ENCODE results near the gene CDH2.

The CDH2 gene

GRCh38 chr18:28045176-28045810, 131.6 kb downstream of the CDH2 start:
- Histone ChIP-seq H3K4me3 (ENCODE audit: low read depth in 1 of 2, low read length in 1 of 2) (no peak overlapping the region), H3K27me3 (no peaks in the 10 kb centered on the region), H3K4me1 (ENCODE audit: control insufficient read depth in 1 of 2, insufficient read depth in 1 of 2, low read depth in 1 of 2, low read length in 1 of 2) (no peaks in the 10 kb centered on the region), H3K36me3 (no peaks in the 10 kb centered on the region), H3K27ac (no peak overlapping the region), H3K9me3 (no peaks in the 10 kb centered on the region)
- TF ChIP-seq, protein P1, sequence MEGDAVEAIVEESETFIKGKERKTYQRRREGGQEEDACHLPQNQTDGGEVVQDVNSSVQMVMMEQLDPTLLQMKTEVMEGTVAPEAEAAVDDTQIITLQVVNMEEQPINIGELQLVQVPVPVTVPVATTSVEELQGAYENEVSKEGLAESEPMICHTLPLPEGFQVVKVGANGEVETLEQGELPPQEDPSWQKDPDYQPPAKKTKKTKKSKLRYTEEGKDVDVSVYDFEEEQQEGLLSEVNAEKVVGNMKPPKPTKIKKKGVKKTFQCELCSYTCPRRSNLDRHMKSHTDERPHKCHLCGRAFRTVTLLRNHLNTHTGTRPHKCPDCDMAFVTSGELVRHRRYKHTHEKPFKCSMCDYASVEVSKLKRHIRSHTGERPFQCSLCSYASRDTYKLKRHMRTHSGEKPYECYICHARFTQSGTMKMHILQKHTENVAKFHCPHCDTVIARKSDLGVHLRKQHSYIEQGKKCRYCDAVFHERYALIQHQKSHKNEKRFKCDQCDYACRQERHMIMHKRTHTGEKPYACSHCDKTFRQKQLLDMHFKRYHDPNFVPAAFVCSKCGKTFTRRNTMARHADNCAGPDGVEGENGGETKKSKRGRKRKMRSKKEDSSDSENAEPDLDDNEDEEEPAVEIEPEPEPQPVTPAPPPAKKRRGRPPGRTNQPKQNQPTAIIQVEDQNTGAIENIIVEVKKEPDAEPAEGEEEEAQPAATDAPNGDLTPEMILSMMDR (IDR thresholded peaks at IDR 0.05), result no peak

DNA sequence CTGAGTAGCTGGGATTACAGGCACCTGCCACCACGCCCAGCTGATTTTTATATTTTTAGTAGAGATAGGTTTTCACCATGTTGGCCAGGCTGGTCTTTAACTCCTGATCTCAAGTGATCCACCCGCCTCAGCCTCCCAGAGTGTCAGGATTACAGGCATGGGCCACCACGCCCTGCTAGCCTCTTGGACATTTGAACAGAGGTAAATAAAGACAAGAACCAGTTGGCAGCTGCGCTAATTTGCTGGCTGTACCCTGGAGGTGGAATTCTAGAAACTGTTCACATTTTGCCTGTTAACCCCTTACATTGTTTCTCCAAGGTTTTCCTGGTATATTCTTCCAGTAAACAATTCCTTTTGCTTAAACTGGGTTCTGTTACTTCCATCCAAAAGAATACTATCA, 132.9 kb downstream of the CDH2 start:
- Histone ChIP-seq H3K9me3 (no peaks in the 10 kb centered on the region), H3K4me3 (ENCODE audit: low read depth in 1 of 2, low read length in 1 of 2) (no peak overlapping the region), H3K36me3 (no peaks in the 10 kb centered on the region), H3K27me3 (no peaks in the 10 kb centered on the region), H3K27ac (no peak overlapping the region), H3K4me1 (ENCODE audit: control insufficient read depth in 1 of 2, insufficient read depth in 1 of 2, low read depth in 1 of 2, low read length in 1 of 2) (peaks cover 0 to 6% of the 10 kb centered on the region in 2 experiments)
- TF ChIP-seq, protein P1 (IDR thresholded peaks at IDR 0.05), result no peak

GRCh38 chr18:28043631-28044030, 133.3 kb downstream of the CDH2 start:
- H3K27ac ChIP-seq, result no peak overlapping the region
- TF ChIP-seq, protein P1 (IDR thresholded peaks at IDR 0.05), result no peak

DNA sequence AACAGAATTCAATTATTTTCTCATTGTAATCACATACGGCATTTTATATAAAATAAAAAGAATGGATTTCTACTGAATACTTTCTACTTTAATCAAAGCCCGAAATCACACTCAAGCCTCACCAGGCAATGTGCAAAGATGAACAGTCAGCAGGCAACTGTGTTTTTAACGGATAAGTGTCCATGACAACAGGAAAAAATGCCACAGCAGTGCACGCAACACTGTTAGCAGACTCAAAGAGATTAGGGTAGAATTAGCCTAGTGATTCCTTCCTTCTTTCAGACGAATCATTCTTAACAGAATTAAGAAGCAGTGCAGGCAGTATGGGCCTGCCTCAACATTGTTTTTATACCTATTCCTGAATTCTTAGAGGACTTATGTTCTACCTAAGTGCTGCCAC, 135.6 kb downstream of the CDH2 start:
- Histone ChIP-seq H3K36me3 (no peaks in the 10 kb centered on the region), H3K27me3 (no peaks in the 10 kb centered on the region), H3K27ac (no peak overlapping the region), H3K4me3 (ENCODE audit: low read depth in 1 of 2, low read length in 1 of 2) (no peak overlapping the region), H3K4me1 (ENCODE audit: control insufficient read depth in 1 of 2, insufficient read depth in 1 of 2, low read depth in 1 of 2, low read length in 1 of 2) (peaks cover 0 to 6% of the 10 kb centered on the region in 2 experiments), H3K9me3 (no peaks in the 10 kb centered on the region)
- TF ChIP-seq, protein P1 (IDR thresholded peaks at IDR 0.05), result no peak

More at GRCh38 chr18:28043631-28044030, 133.3 kb downstream of the CDH2 start:
- H3K4me1 ChIP-seq (ENCODE audit: control insufficient read depth in 1 of 2, insufficient read depth in 1 of 2, low read depth in 1 of 2, low read length in 1 of 2), result peaks cover 0 to 6% of the 10 kb centered on the region in 2 experiments
- no peak overlapping the region for H3K4me3 ChIP-seq (ENCODE audit: low read depth in 1 of 2, low read length in 1 of 2)
- H3K36me3 ChIP-seq, result no peaks in the 10 kb centered on the region
- no peaks in the 10 kb centered on the region for H3K9me3 ChIP-seq
- no peaks in the 10 kb centered on the region for H3K27me3 ChIP-seq

- no peaks in the 10 kb centered on the region for H3K27me3 ChIP-seq
- TF ChIP-seq, protein P1 (IDR thresholded peaks at IDR 0.05), result no peak
Measured at GRCh38 chr18:28040716-28041115, 136.2 kb downstream of the CDH2 start.

More at GRCh38 chr18:28040716-28041115, 136.2 kb downstream of the CDH2 start:
- H3K9me3 ChIP-seq, result no peaks in the 10 kb centered on the region
- H3K36me3 ChIP-seq, result no peaks in the 10 kb centered on the region
- H3K4me3 ChIP-seq (ENCODE audit: low read depth in 1 of 2, low read length in 1 of 2), result no peak overlapping the region
- H3K4me1 ChIP-seq (ENCODE audit: control insufficient read depth in 1 of 2, insufficient read depth in 1 of 2, low read depth in 1 of 2, low read length in 1 of 2), result peaks cover 0 to 6% of the 10 kb centered on the region in 2 experiments
- no peak overlapping the region for H3K27ac ChIP-seq

All from neutrophil (primary cell).